Activated CD8-positive, alpha-beta T cell treated with anti-CD3 and anti-CD28 coated beads for 36 hours (primary cell): ENCODE data around the gene CPE. TPM values are rescaled to one million over a fixed set of nuclear protein-coding genes. Genes with fewer than 3 reads are reported as not detected.

Source experiments
- ATAC-seq: fragments of 200-7000 bp; cut with Tn5 transposase; one replicate; pipeline ENCODE4 v1.10.0; 2021; ENCODE audit warnings: mild to moderate bottlenecking, moderate library complexity
- CTCF ChIA-PET: fragments of 350-600 bp; sonication (Branson Sonifier 250); formaldehyde crosslinking; loops from one replicate; lab custom pipeline; 2021; ENCODE audit warnings: antibody characterized with exemption; lab: Charles Lee
- POLR2A ChIA-PET: fragments of 350-600 bp; sonication (Branson Sonifier 250); formaldehyde crosslinking; loops from one replicate; lab custom pipeline; 2021; ENCODE audit warnings: antibody characterized with exemption; lab: Charles Lee
- DNase-seq: peaks from one replicate; pipeline ENCODE4 v3.0.0-alpha.2; 2020
- H3K27ac Mint-ChIP-seq: one replicate; pipeline ENCODE4 v1.8.0; 2021; ENCODE audit warnings: mild to moderate bottlenecking, mixed read lengths
- H3K27me3 Mint-ChIP-seq: one replicate; pipeline ENCODE4 v1.8.0; 2021; ENCODE audit warnings: mixed read lengths
- H3K36me3 Mint-ChIP-seq: one replicate; pipeline ENCODE4 v1.8.0; 2021; ENCODE audit warnings: low read depth, mixed read lengths
- H3K4me1 Mint-ChIP-seq: one replicate; pipeline ENCODE4 v1.8.0; 2021; ENCODE audit warnings: low read depth, mixed read lengths
- H3K4me3 Mint-ChIP-seq: one replicate; pipeline ENCODE4 v1.8.0; 2021; ENCODE audit warnings: mild to moderate bottlenecking, moderate library complexity, mixed read lengths
- H3K9me3 Mint-ChIP-seq: one replicate; pipeline ENCODE4 v1.8.0; 2021; ENCODE audit warnings: mixed read lengths
- CTCF ChIP-seq: fragments of 200-600 bp; IDR thresholded peaks from one replicate; pipeline ENCODE4 v1.8.0; 2022; ENCODE audit warnings: antibody characterized with exemption, mild to moderate bottlenecking
- intact Hi-C: fragments of 100-400 bp; cut with micrococcal nuclease; formaldehyde crosslinking; loops from one replicate; pipeline ENCODE4 v1.10.0; 2022
- total RNA-seq, 2 experiments: library from RNA; stranded (reverse); gene quantifications; one replicate each; pipeline ENCODE4 v1.2.3, GENCODE V29; 2021

The CPE gene
- total RNA-seq, 2 experiments from 2014 or later: not detected

GRCh38 chr4:165381821-165382373 is 3.1 kb downstream of the CPE start:
- no peaks in the 10 kb centered on the region for H3K36me3 Mint-ChIP-seq
- peaks cover 4% of the 10 kb centered on the region for H3K4me1 Mint-ChIP-seq
- peaks cover 42% of the 10 kb centered on the region for H3K27me3 Mint-ChIP-seq
- DNase-seq (no peak), ATAC-seq (no peak)
- ChIA-PET POLR2A (interaction anchor here (0.6 kb wide), 1 partner anchor 99 kb away, joined by 3 read pairs; no protein-coding TSS in a partner anchor), CTCF (interaction anchor here (1.0 kb wide), 1 partner anchor 269 kb away, joined by 3 read pairs; the partner anchor contains the start of gene TMEM192)
- H3K27ac Mint-ChIP-seq: no peak overlapping the region
- TF ChIP-seq CTCF: no peak
- intact Hi-C loops: no loop called here
- H3K4me3 Mint-ChIP-seq: no peak overlapping the region
- H3K9me3 Mint-ChIP-seq: no peaks in the 10 kb centered on the region

- no peak for TF ChIP-seq CTCF
- POLR2A ChIA-PET: no interaction called here
- peaks cover 4% of the 10 kb centered on the region for H3K4me1 Mint-ChIP-seq
- ATAC-seq: no peak
- H3K9me3 Mint-ChIP-seq: no peaks in the 10 kb centered on the region
- H3K27me3 Mint-ChIP-seq: peaks cover 43% of the 10 kb centered on the region
- H3K36me3 Mint-ChIP-seq: no peaks in the 10 kb centered on the region
- no peak overlapping the region for H3K4me3 Mint-ChIP-seq
- no peak for DNase-seq
- intact Hi-C loops: no loop called here
- H3K27ac Mint-ChIP-seq: no peak overlapping the region
- CTCF ChIA-PET: interaction anchor here (1.0 kb wide), 1 partner anchor 270 kb away, joined by 3 read pairs; the partner anchor contains the start of gene TMEM192
These were observed 3.8 kb downstream of the CPE start for GRCh38 chr4:165382640-165383039.

- H3K27me3 Mint-ChIP-seq: peaks cover 39% of the 10 kb centered on the region
- no peaks in the 10 kb centered on the region for H3K9me3 Mint-ChIP-seq
- CTCF ChIA-PET: interaction anchor here (0.8 to 1.7 kb wide), 2 partner anchors 19 to 252 kb away, joined by 3 to 7 read pairs; no protein-coding TSS in a partner anchor
- ATAC-seq: no peak
- no peaks in the 10 kb centered on the region for H3K36me3 Mint-ChIP-seq
- intact Hi-C loops: no loop called here
- DNase-seq: no peak
- no peak overlapping the region for H3K4me3 Mint-ChIP-seq
- H3K27ac Mint-ChIP-seq: no peak overlapping the region
- TF ChIP-seq CTCF: no peak
- H3K4me1 Mint-ChIP-seq: no peaks in the 10 kb centered on the region
- POLR2A ChIA-PET: no interaction called here
These were observed 4.8 kb downstream of the CPE start for GRCh38 chr4:165383591-165384073.

- no peak for DNase-seq
- ATAC-seq: no peak
- H3K4me1 Mint-ChIP-seq: no peaks in the 10 kb centered on the region
- no peak for TF ChIP-seq CTCF
- no peak overlapping the region for H3K4me3 Mint-ChIP-seq
- peaks cover 36% of the 10 kb centered on the region for H3K27me3 Mint-ChIP-seq
- ChIA-PET CTCF (interaction anchor here (0.8 to 1.7 kb wide), 5 partner anchors 19 to 271 kb away, joined by 3 to 7 read pairs (median 3); partner anchors contain the start of gene TMEM192), POLR2A (no interaction called here)
- H3K27ac Mint-ChIP-seq: no peak overlapping the region
- intact Hi-C loops: no loop called here
- no peaks in the 10 kb centered on the region for H3K36me3 Mint-ChIP-seq
- no peaks in the 10 kb centered on the region for H3K9me3 Mint-ChIP-seq
These were observed 5.4 kb downstream of the CPE start for GRCh38 chr4:165384186-165384585.

- no peak for ATAC-seq
- no peak for TF ChIP-seq CTCF
- ChIA-PET CTCF (interaction anchor here (0.8 to 1.7 kb wide), 4 partner anchors 78 to 271 kb away, joined by 3 to 7 read pairs (median 3); partner anchors contain the start of gene TMEM192), POLR2A (no interaction called here)
- peaks cover 35% of the 10 kb centered on the region for H3K27me3 Mint-ChIP-seq
- H3K4me3 Mint-ChIP-seq: no peak overlapping the region
- no peak for DNase-seq
- H3K4me1 Mint-ChIP-seq: no peaks in the 10 kb centered on the region
- H3K27ac Mint-ChIP-seq: no peak overlapping the region
- intact Hi-C loops: no loop called here
- no peaks in the 10 kb centered on the region for H3K36me3 Mint-ChIP-seq
- H3K9me3 Mint-ChIP-seq: no peaks in the 10 kb centered on the region
These were observed 5.8 kb downstream of the CPE start for GRCh38 chr4:165384598-165384997.
